Keratinocyte (primary cell): ENCODE data around the gene LGSN. TPM values are rescaled to one million over a fixed set of nuclear protein-coding genes. Genes with fewer than 3 reads are reported as not detected.

Source experiments
- DNase-seq: peaks from one replicate; pipeline ENCODE4 v3.0.0-alpha.2; 2011; ENCODE audit warnings: low read depth, missing footprints, low spot score
- FAIRE-seq: peaks from 2 replicates; lab custom pipeline; 2011; peaks lifted over from hg19 to GRCh38; lab: Jason Lieb, UNC
- H2AFZ ChIP-seq: 2 replicates; pipeline ENCODE4 v1.6.0; 2012; ENCODE audit warnings: low read length, control low read depth, inconsistent platforms; ENCODE audit not compliant: control insufficient read depth
- H3K27ac ChIP-seq: 2 replicates; pipeline ENCODE4 v1.5.1; 2011; ENCODE audit warnings: low read length; ENCODE audit not compliant: control insufficient read depth, insufficient read depth
- H3K27me3 ChIP-seq: 3 replicates; pipeline ENCODE4 v1.6.0; 2011; ENCODE audit warnings: low read length; ENCODE audit not compliant: control insufficient read depth, insufficient read depth; ENCODE audit errors: extremely low read depth
- H3K36me3 ChIP-seq, 2 experiments: 2 replicates in 1 of 2; 3 replicates in 1 of 2; pipeline ENCODE4 v1.5.1; 2011; ENCODE audit warnings: low read length in 2 of 2, mild to moderate bottlenecking in 1 of 2; ENCODE audit not compliant: control insufficient read depth in 2 of 2, insufficient read depth in 2 of 2; ENCODE audit errors: extremely low read depth in 1 of 2
- H3K4me1 ChIP-seq: 3 replicates; pipeline ENCODE4 v1.5.1; 2011; ENCODE audit warnings: low read length; ENCODE audit not compliant: control insufficient read depth, insufficient read depth; ENCODE audit errors: extremely low read depth
- H3K4me2 ChIP-seq: 3 replicates; pipeline ENCODE4 v1.6.0; 2011; ENCODE audit warnings: low read depth, low read length; ENCODE audit not compliant: control insufficient read depth, insufficient read depth; ENCODE audit errors: extremely low read depth
- H3K4me3 ChIP-seq, 3 experiments: fragments of 200-600 bp in 1 of 3; sonication (generic) in 1 of 3; 2 replicates in 2 of 3; 3 replicates in 1 of 3; pipeline ENCODE4 v1.5.1; 2011 to 2016; ENCODE audit warnings: low read length in 3 of 3, mild to moderate bottlenecking in 3 of 3, control low read depth in 2 of 3, inconsistent platforms in 1 of 3, low read depth in 1 of 3, mixed read lengths in 1 of 3, mixed run types in 1 of 3, moderate library complexity in 1 of 3; ENCODE audit not compliant: control insufficient read depth in 2 of 3, insufficient read depth in 2 of 3; ENCODE audit errors: extremely low read depth in 1 of 3
- H3K79me2 ChIP-seq: 2 replicates; pipeline ENCODE4 v1.6.0; 2012; ENCODE audit warnings: low read length; ENCODE audit not compliant: control insufficient read depth, insufficient read depth
- H3K9ac ChIP-seq: 3 replicates; pipeline ENCODE4 v1.6.0; 2011; ENCODE audit warnings: low read length; ENCODE audit not compliant: control insufficient read depth, insufficient read depth; ENCODE audit errors: extremely low read depth
- H3K9me1 ChIP-seq: 3 replicates; pipeline ENCODE4 v1.6.0; 2011; ENCODE audit warnings: low read length; ENCODE audit not compliant: control insufficient read depth, insufficient read depth; ENCODE audit errors: extremely low read depth
- H3K9me3 ChIP-seq: 2 replicates; pipeline ENCODE4 v1.5.1; 2012; ENCODE audit warnings: low read depth, low read length; ENCODE audit not compliant: control insufficient read depth
- H4K20me1 ChIP-seq: 3 replicates; pipeline ENCODE4 v1.6.0; 2011; ENCODE audit warnings: low read length; ENCODE audit not compliant: control insufficient read depth, insufficient read depth; ENCODE audit errors: extremely low read depth
- CTCF ChIP-seq, 3 experiments: IDR thresholded peaks in 1 of 3; conservative IDR thresholded peaks in 1 of 3; optimal IDR thresholded peaks in 1 of 3; 2 replicates in 2 of 3; 3 replicates in 1 of 3; pipeline versions ENCODE3 to v1.5.1; 2011; ENCODE audit warnings: low read length in 3 of 3, mild to moderate bottlenecking in 3 of 3, moderate library complexity in 2 of 3, control low read depth in 1 of 3, inconsistent platforms in 1 of 3; ENCODE audit not compliant: insufficient read depth in 2 of 3; ENCODE audit errors: extremely low read depth in 1 of 3
- EZH2 ChIP-seq: IDR thresholded peaks from one replicate; pipeline ENCODE4 v1.6.1; 2012; ENCODE audit warnings: inconsistent platforms, mild to moderate bottlenecking, low read length, moderate library complexity
- dilution Hi-C: fragments of 300-500 bp; cut with MboI; formaldehyde crosslinking; loops from one replicate; pipeline ENCODE4 v1.7.0; 2020; ENCODE audit warnings: low sequenced_read_pairs; ENCODE audit not compliant: extremely low pct_ligation_motif_present
- polyA plus RNA-seq, 5 experiments: library from polyadenylated mRNA; depleted of rRNA in 3 of 5; stranded (reverse) in 3 of 5; stranded (forward) in 1 of 5; unstranded in 1 of 5; fragments of >200 nt; gene quantifications; 1 replicate in 1 of 5; 2 replicates in 3 of 5; 3 replicates in 1 of 5; pipeline versions ENCODE4 v1.2.1 to v1.2.3, GENCODE V29; 2011 to 2012; ENCODE audit warnings: missing spikeins in 2 of 5, low read depth in 1 of 5, low replicate concordance in 1 of 5

The LGSN gene
- polyA plus RNA-seq, 1 donor (not counting 4 experiments of a cell fraction or from before 2014, with no cell fraction given) = not detected

GRCh38 chr6:63317641-63318040, 2.1 kb downstream of the LGSN start:
- Histone ChIP-seq H2AFZ (no peak overlapping the region), H3K9ac (no peak overlapping the region), H3K9me3 (no peaks in the 10 kb centered on the region), H3K9me1 (no peaks in the 10 kb centered on the region), H3K4me2 (no peak overlapping the region), H3K4me1 (no peaks in the 10 kb centered on the region), H3K27ac (no peak overlapping the region), H3K4me3 (no peak overlapping the region), H3K27me3 (no peaks in the 10 kb centered on the region), H4K20me1 (no peaks in the 10 kb centered on the region), H3K79me2 (no peaks in the 10 kb centered on the region), H3K36me3 (no peaks in the 10 kb centered on the region)
- TF ChIP-seq EZH2 = no peak
- no peak for TF ChIP-seq CTCF (optimal IDR thresholded peaks at IDR 0.05 in 1 of 3, IDR thresholded peaks at IDR 0.05 in 1 of 3, conservative IDR thresholded peaks at IDR 0.05 in 1 of 3; ENCODE audit: extremely low read depth in 1 of 3, insufficient read depth in 2 of 3, low read length in 3 of 3)
- dilution Hi-C loops = no loop called here
- DNase-seq = no peak
- no peak for FAIRE-seq

GRCh38 chr6:63316113-63316512, 3.7 kb downstream of the LGSN start:
- DNase-seq = no peak
- Histone ChIP-seq H3K79me2 (no peaks in the 10 kb centered on the region), H3K36me3 (no peaks in the 10 kb centered on the region), H3K9ac (no peak overlapping the region), H3K27ac (no peak overlapping the region), H3K27me3 (no peaks in the 10 kb centered on the region), H3K4me2 (no peak overlapping the region), H2AFZ (no peak overlapping the region), H4K20me1 (no peaks in the 10 kb centered on the region), H3K9me3 (no peaks in the 10 kb centered on the region), H3K4me1 (no peaks in the 10 kb centered on the region), H3K9me1 (no peaks in the 10 kb centered on the region), H3K4me3 (no peak overlapping the region)
- TF ChIP-seq CTCF (optimal IDR thresholded peaks at IDR 0.05 in 1 of 3, IDR thresholded peaks at IDR 0.05 in 1 of 3, conservative IDR thresholded peaks at IDR 0.05 in 1 of 3; ENCODE audit: extremely low read depth in 1 of 3, insufficient read depth in 2 of 3, low read length in 3 of 3) = no peak
- TF ChIP-seq EZH2 = no peak
- no peak for FAIRE-seq
- dilution Hi-C loops = no loop called here
